Ishikawa (cell line): ENCODE data around the gene SUPT6H.

Experiments used
- CEBPB ChIP-seq: IDR thresholded peaks from 2 replicates; pipeline ENCODE4 v1.6.1; 2012
- CREB1 ChIP-seq: IDR thresholded peaks from 2 replicates; pipeline ENCODE4 v1.6.1; 2012; ENCODE audit warnings: low read depth
- EGR1 ChIP-seq: IDR thresholded peaks from 2 replicates; pipeline ENCODE4 v1.6.1; 2012
- EP300 ChIP-seq: IDR thresholded peaks from 2 replicates; pipeline ENCODE4 v1.6.1; 2012; ENCODE audit warnings: borderline replicate concordance
- FOXM1 ChIP-seq: IDR thresholded peaks from 2 replicates; pipeline ENCODE4 v1.6.1; 2012; ENCODE audit warnings: low read depth, borderline replicate concordance
- NFIC ChIP-seq: IDR thresholded peaks from 2 replicates; pipeline ENCODE4 v1.6.1; 2012
- RAD21 ChIP-seq: IDR thresholded peaks from 2 replicates; pipeline ENCODE4 v1.6.1; 2012; ENCODE audit warnings: low read depth
- TAF1 ChIP-seq: IDR thresholded peaks from 2 replicates; pipeline ENCODE4 v1.6.1; 2012; ENCODE audit warnings: low read depth, mild to moderate bottlenecking
- TCF12 ChIP-seq: IDR thresholded peaks from 2 replicates; pipeline ENCODE4 v1.6.1; 2012; ENCODE audit warnings: low read depth
- TEAD4 ChIP-seq: IDR thresholded peaks from 2 replicates; pipeline ENCODE4 v1.6.1; 2012
- YY1 ChIP-seq: IDR thresholded peaks from 2 replicates; pipeline ENCODE4 v1.6.1; 2012; ENCODE audit warnings: low read depth
- ZBTB7A ChIP-seq: IDR thresholded peaks from 2 replicates; pipeline ENCODE4 v1.6.1; 2012; ENCODE audit warnings: low read depth
- TF ChIP-seq, protein P1 (sequence below): IDR thresholded peaks from 2 replicates; pipeline ENCODE4 v1.6.1; 2012
- TF ChIP-seq, protein P2 (sequence below): IDR thresholded peaks from 2 replicates; pipeline ENCODE4 v1.6.1; 2012; ENCODE audit warnings: low read depth, mild to moderate bottlenecking
- TF ChIP-seq, protein P3 (sequence below): IDR thresholded peaks from 2 replicates; pipeline ENCODE4 v1.6.1; 2012

Gene SUPT6H

DNA sequence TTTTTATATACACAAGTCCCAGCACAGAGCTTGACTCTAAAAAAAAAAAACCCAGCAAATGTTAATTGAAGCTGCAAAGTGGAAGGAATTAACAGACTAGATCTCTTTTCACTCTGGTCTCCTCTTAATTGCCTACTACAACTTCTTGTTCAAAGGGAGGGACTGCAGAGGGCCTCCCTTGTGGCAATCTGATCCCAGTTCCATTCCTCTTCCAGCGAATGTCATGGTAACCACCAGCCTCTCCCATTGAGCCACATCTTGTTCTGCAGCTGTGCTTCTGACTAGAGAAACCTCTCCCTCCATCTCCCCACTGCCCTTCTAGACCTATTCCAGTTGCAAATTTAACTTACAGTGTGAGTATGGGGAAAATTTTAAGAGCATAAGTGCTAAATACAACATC, 5.9 kb downstream of the SUPT6H start:
- no peak for TF ChIP-seq CREB1
- TF ChIP-seq CEBPB = no peak
- TF ChIP-seq TCF12 = no peak
- TF ChIP-seq, protein P1, sequence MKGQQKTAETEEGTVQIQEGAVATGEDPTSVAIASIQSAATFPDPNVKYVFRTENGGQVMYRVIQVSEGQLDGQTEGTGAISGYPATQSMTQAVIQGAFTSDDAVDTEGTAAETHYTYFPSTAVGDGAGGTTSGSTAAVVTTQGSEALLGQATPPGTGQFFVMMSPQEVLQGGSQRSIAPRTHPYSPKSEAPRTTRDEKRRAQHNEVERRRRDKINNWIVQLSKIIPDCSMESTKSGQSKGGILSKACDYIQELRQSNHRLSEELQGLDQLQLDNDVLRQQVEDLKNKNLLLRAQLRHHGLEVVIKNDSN = no peak

DNA sequence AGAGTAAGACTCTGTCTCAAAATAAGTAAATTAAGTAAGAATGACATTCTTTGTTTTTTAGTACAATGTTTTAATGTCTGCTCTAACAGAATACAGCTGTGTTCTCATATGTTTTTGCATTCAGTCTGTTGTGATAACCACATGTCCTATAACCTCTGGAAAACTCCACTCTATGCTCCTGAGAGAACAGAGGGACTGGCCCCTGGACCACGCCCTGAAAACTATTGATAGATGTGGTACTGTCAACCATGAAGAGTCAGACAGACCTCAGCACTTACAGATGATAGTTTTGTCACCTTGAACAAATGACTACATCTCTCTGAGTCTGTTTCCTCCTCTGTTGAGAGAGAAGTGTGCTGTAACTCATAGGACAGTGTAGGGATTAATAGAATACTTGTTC, 7.9 kb downstream of the SUPT6H start:
- no peak for TF ChIP-seq CEBPB
- no peak for TF ChIP-seq YY1
- TF ChIP-seq CREB1 = no peak
- TF ChIP-seq RAD21 = no peak
- TF ChIP-seq EP300 = no peak
- TF ChIP-seq EGR1 = no peak
- TF ChIP-seq ZBTB7A = no peak
- TF ChIP-seq, protein P2, sequence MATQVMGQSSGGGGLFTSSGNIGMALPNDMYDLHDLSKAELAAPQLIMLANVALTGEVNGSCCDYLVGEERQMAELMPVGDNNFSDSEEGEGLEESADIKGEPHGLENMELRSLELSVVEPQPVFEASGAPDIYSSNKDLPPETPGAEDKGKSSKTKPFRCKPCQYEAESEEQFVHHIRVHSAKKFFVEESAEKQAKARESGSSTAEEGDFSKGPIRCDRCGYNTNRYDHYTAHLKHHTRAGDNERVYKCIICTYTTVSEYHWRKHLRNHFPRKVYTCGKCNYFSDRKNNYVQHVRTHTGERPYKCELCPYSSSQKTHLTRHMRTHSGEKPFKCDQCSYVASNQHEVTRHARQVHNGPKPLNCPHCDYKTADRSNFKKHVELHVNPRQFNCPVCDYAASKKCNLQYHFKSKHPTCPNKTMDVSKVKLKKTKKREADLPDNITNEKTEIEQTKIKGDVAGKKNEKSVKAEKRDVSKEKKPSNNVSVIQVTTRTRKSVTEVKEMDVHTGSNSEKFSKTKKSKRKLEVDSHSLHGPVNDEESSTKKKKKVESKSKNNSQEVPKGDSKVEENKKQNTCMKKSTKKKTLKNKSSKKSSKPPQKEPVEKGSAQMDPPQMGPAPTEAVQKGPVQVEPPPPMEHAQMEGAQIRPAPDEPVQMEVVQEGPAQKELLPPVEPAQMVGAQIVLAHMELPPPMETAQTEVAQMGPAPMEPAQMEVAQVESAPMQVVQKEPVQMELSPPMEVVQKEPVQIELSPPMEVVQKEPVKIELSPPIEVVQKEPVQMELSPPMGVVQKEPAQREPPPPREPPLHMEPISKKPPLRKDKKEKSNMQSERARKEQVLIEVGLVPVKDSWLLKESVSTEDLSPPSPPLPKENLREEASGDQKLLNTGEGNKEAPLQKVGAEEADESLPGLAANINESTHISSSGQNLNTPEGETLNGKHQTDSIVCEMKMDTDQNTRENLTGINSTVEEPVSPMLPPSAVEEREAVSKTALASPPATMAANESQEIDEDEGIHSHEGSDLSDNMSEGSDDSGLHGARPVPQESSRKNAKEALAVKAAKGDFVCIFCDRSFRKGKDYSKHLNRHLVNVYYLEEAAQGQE = no peak
- TF ChIP-seq FOXM1 = no peak
- TF ChIP-seq TEAD4 = no peak
- TF ChIP-seq, protein P3, sequence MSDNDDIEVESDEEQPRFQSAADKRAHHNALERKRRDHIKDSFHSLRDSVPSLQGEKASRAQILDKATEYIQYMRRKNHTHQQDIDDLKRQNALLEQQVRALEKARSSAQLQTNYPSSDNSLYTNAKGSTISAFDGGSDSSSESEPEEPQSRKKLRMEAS = no peak
- TF ChIP-seq, protein P1 = no peak
- TF ChIP-seq NFIC = no peak

DNA sequence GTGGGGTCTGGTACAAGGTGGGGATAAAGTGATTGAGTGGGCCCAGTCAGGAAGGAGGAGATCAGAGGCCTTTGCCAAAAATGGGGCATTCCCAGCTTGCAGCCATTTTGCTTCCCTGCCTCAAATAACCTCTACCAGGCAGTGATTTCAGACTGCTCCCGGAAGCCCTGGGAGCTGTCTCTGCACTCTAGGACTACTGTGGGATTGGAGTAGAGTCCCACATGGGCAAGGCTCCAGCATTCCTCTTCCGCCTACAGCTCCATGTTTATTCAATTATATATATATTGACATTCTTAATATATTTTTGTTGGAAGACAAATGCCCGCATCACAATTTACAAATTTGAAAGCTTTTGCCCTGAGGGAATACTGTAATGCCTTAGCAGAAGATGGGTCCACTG, 13.5 kb downstream of the SUPT6H start:
- TF ChIP-seq CREB1 (no peak), RAD21 (no peak), NFIC (no peak), FOXM1 (no peak), CEBPB (no peak), EGR1 (no peak), TCF12 (no peak), TAF1 (no peak), EP300 (no peak), TEAD4 (no peak), YY1 (no peak), ZBTB7A (no peak)
- TF ChIP-seq, protein P2 = no peak
- TF ChIP-seq, protein P3 = no peak
- TF ChIP-seq, protein P1 = no peak

DNA sequence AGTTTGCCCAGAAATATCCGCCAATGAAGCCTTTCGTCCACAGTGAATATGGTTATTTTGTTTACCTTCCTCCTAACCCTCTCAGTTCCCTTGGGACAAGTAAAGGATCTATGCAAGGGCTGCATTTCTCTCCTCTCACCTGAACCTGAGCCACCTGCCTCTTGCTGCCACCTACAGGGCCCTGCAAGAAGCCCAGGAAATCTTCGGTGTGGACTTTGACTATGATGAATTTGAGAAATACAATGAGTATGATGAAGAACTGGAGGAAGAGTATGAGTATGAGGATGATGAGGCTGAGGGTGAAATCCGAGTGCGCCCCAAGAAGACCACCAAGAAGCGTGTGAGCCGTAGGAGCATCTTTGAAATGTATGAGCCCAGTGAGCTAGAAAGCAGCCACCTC, 14.0 kb downstream of the SUPT6H start:
- no peak for TF ChIP-seq YY1
- no peak for TF ChIP-seq EGR1
- TF ChIP-seq ZBTB7A = no peak
- TF ChIP-seq RAD21 = peak; percentile 41

DNA sequence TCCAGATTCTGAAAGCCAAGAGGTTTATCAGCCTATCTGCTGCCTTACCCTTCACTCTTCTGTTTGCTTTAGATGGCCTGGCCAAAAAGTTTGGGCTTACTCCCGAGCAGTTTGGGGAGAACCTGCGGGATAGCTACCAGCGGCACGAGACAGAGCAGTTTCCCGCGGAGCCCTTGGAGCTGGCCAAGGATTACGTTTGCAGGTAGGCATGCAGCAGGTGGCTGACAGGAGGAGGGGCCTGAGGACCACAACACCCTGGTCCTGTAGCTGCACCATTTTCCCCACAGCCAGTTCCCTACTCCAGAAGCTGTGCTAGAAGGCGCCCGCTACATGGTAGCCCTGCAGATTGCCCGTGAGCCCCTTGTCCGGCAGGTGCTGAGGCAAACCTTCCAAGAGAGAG, 20.6 kb downstream of the SUPT6H start:
- TF ChIP-seq EGR1 (no peak), TEAD4 (peak; percentile 53), ZBTB7A (no peak), RAD21 (no peak), EP300 (no peak), NFIC (peak; percentile 64), TAF1 (no peak), CEBPB (no peak), TCF12 (no peak), YY1 (no peak), FOXM1 (no peak), CREB1 (no peak)
- TF ChIP-seq, protein P1 = no peak
- TF ChIP-seq, protein P2 = no peak
- TF ChIP-seq, protein P3 = peak; percentile 29; the same call in 1 of the 2 replicates
